Astrocyte (in vitro differentiated cells and primary cell): Measurements from ENCODE around the gene CYP4F8. TPM values are rescaled to one million over a fixed set of nuclear protein-coding genes. Genes with fewer than 3 reads are reported as not detected.
"Not testable (repeated sequence)": the region's sequence is repeated elsewhere in the genome, so short reads cannot be mapped to it uniquely, and the experiment has no call there.

ENCODE experiments used
- DNase-seq: peaks from one replicate; pipeline ENCODE4 v3.0.0-alpha.2; 2010; ENCODE audit warnings: low read depth
- FAIRE-seq: peaks from 2 replicates; lab custom pipeline; 2011; peaks lifted over from hg19 to GRCh38; lab: Jason Lieb, UNC
- H2AFZ ChIP-seq: 2 replicates; pipeline ENCODE4 v1.6.0; 2012; ENCODE audit warnings: low read depth, low read length, inconsistent platforms
- H3K27ac ChIP-seq: 2 replicates; pipeline ENCODE4 v1.5.1; 2011; ENCODE audit warnings: low read depth, low read length, inconsistent platforms
- H3K27me3 ChIP-seq: 2 replicates; pipeline ENCODE4 v1.6.0; 2011; ENCODE audit warnings: low read length, inconsistent platforms; ENCODE audit not compliant: insufficient read depth
- H3K36me3 ChIP-seq: 2 replicates; pipeline ENCODE4 v1.5.1; 2011; ENCODE audit warnings: low read length, inconsistent platforms; ENCODE audit not compliant: insufficient read depth
- H3K4me1 ChIP-seq: 2 replicates; pipeline ENCODE4 v1.5.1; 2011; ENCODE audit warnings: low read length, inconsistent platforms; ENCODE audit not compliant: insufficient read depth
- H3K4me2 ChIP-seq: 2 replicates; pipeline ENCODE4 v1.6.0; 2012; ENCODE audit warnings: low read length, inconsistent platforms
- H3K4me3 ChIP-seq: 2 replicates; pipeline ENCODE4 v1.5.1; 2011; ENCODE audit warnings: low read depth, mild to moderate bottlenecking, low read length, inconsistent platforms; ENCODE audit not compliant: insufficient read depth
- H3K79me2 ChIP-seq: 2 replicates; pipeline ENCODE4 v1.6.0; 2012; ENCODE audit warnings: mild to moderate bottlenecking, low read length, inconsistent platforms; ENCODE audit not compliant: insufficient read depth
- H3K9ac ChIP-seq: 2 replicates; pipeline ENCODE4 v1.6.0; 2012; ENCODE audit warnings: mild to moderate bottlenecking, low read length, inconsistent platforms
- H3K9me3 ChIP-seq: 2 replicates; pipeline ENCODE4 v1.5.1; 2012; ENCODE audit warnings: low read depth, mild to moderate bottlenecking, low read length, inconsistent platforms; ENCODE audit not compliant: insufficient read depth
- H4K20me1 ChIP-seq: 2 replicates; pipeline ENCODE4 v1.6.0; 2012; ENCODE audit warnings: low read length, inconsistent platforms; ENCODE audit not compliant: insufficient read depth
- H3K27ac Mint-ChIP-seq: one replicate; pipeline ENCODE4 v1.8.0; 2021; ENCODE audit warnings: mild to moderate bottlenecking, mixed read lengths; ENCODE audit not compliant: unreplicated experiment
- H3K27me3 Mint-ChIP-seq: one replicate; pipeline ENCODE4 v1.8.0; 2021; ENCODE audit warnings: low read depth, mixed read lengths; ENCODE audit not compliant: unreplicated experiment
- H3K36me3 Mint-ChIP-seq: one replicate; pipeline ENCODE4 v1.8.0; 2021; ENCODE audit warnings: low read depth, mixed read lengths; ENCODE audit not compliant: unreplicated experiment
- H3K4me1 Mint-ChIP-seq: one replicate; pipeline ENCODE4 v1.8.0; 2021; ENCODE audit warnings: low read depth, mixed read lengths; ENCODE audit not compliant: unreplicated experiment
- H3K4me3 Mint-ChIP-seq: one replicate; pipeline ENCODE4 v1.8.0; 2021; ENCODE audit warnings: mild to moderate bottlenecking, moderate library complexity, mixed read lengths; ENCODE audit not compliant: unreplicated experiment
- H3K9me3 Mint-ChIP-seq: one replicate; pipeline ENCODE4 v1.8.0; 2021; ENCODE audit warnings: mild to moderate bottlenecking, mixed read lengths; ENCODE audit not compliant: unreplicated experiment
- CTCF ChIP-seq: IDR thresholded peaks from 2 replicates; pipeline ENCODE4 v1.5.1; 2011; ENCODE audit warnings: low read depth, mild to moderate bottlenecking, inconsistent platforms, low read length, moderate library complexity; ENCODE audit not compliant: insufficient read depth
- EZH2 ChIP-seq: IDR thresholded peaks from 2 replicates; pipeline ENCODE4 v1.6.1; 2012; ENCODE audit warnings: mild to moderate bottlenecking, low read length, inconsistent platforms; ENCODE audit not compliant: insufficient read depth
- total RNA-seq: library from RNA; stranded (reverse); gene quantifications from 2 replicates; pipeline ENCODE4 v1.2.1, GENCODE V29; 2021

The CYP4F8 gene
- total RNA-seq, 1 donor from 2014 or later: not detected

GRCh38 chr19:15588265-15588664 is 26.8 kb upstream of the CYP4F8 start:
- Mint-ChIP-seq H3K36me3 (no peaks in the 10 kb centered on the region), H3K4me3 (no peak overlapping the region), H3K27ac (no peak overlapping the region), H3K9me3 (peaks cover 8% of the 10 kb centered on the region), H3K27me3 (no peaks in the 10 kb centered on the region), H3K4me1 (no peaks in the 10 kb centered on the region)
- H3K9ac ChIP-seq: no peak overlapping the region
- DNase-seq: no peak
- H4K20me1 ChIP-seq: no peaks in the 10 kb centered on the region
- peaks cover 3% of the 10 kb centered on the region for H3K9me3 ChIP-seq
- H3K4me2 ChIP-seq: no peak overlapping the region
- H3K4me1 ChIP-seq: no peaks in the 10 kb centered on the region
- no peak overlapping the region for H3K4me3 ChIP-seq
- no peak overlapping the region for H3K27ac ChIP-seq
- no peaks in the 10 kb centered on the region for H3K79me2 ChIP-seq
- no peaks in the 10 kb centered on the region for H3K36me3 ChIP-seq
- FAIRE-seq: no peak
- no peak for TF ChIP-seq CTCF
- no peak for TF ChIP-seq EZH2
- H3K27me3 ChIP-seq: no peaks in the 10 kb centered on the region
- no peak overlapping the region for H2AFZ ChIP-seq

- no peaks in the 10 kb centered on the region for H3K4me1 ChIP-seq
- H3K36me3 Mint-ChIP-seq: no peaks in the 10 kb centered on the region
- H4K20me1 ChIP-seq: no peaks in the 10 kb centered on the region
- TF ChIP-seq EZH2: no peak
- TF ChIP-seq CTCF: no peak
- H3K9ac ChIP-seq: no peak overlapping the region
- H3K27me3 Mint-ChIP-seq: no peaks in the 10 kb centered on the region
- no peak overlapping the region for H3K27ac ChIP-seq
- no peak overlapping the region for H2AFZ ChIP-seq
- no peaks in the 10 kb centered on the region for H3K79me2 ChIP-seq
- no peak overlapping the region for H3K4me3 Mint-ChIP-seq
- no peak overlapping the region for H3K4me3 ChIP-seq
- no peaks in the 10 kb centered on the region for H3K4me1 Mint-ChIP-seq
- no peak for DNase-seq
- FAIRE-seq: no peak
- H3K4me2 ChIP-seq: no peak overlapping the region
- no peak overlapping the region for H3K27ac Mint-ChIP-seq
- peaks cover 3% of the 10 kb centered on the region for H3K9me3 ChIP-seq
- H3K27me3 ChIP-seq: no peaks in the 10 kb centered on the region
- peaks cover 9% of the 10 kb centered on the region for H3K9me3 Mint-ChIP-seq
- H3K36me3 ChIP-seq: no peaks in the 10 kb centered on the region
Observed at GRCh38 chr19:15589760-15590451, 25.1 kb upstream of the CYP4F8 start.

GRCh38 chr19:15591796-15592195 is 23.2 kb upstream of the CYP4F8 start:
- Mint-ChIP-seq H3K4me1 (no peaks in the 10 kb centered on the region), H3K27me3 (no peaks in the 10 kb centered on the region), H3K4me3 (no peak overlapping the region), H3K9me3 (peaks cover 9% of the 10 kb centered on the region), H3K27ac (no peak overlapping the region), H3K36me3 (no peaks in the 10 kb centered on the region)
- Histone ChIP-seq H3K9ac (no peak overlapping the region), H3K9me3 (peaks cover 3% of the 10 kb centered on the region), H3K4me2 (no peak overlapping the region), H3K27ac (no peak overlapping the region), H3K79me2 (no peaks in the 10 kb centered on the region), H2AFZ (no peak overlapping the region), H4K20me1 (no peaks in the 10 kb centered on the region), H3K4me1 (no peaks in the 10 kb centered on the region), H3K36me3 (no peaks in the 10 kb centered on the region), H3K27me3 (no peaks in the 10 kb centered on the region), H3K4me3 (no peak overlapping the region)
- no peak for DNase-seq
- TF ChIP-seq EZH2 (no peak), CTCF (no peak)
- FAIRE-seq: no peak

- not testable (repeated sequence) for H3K27me3 Mint-ChIP-seq, H3K9me3 Mint-ChIP-seq, H3K9me3 ChIP-seq, H3K4me1 ChIP-seq, H4K20me1 ChIP-seq, FAIRE-seq, DNase-seq, H3K27ac Mint-ChIP-seq, H3K27me3 ChIP-seq, H3K36me3 ChIP-seq, H3K79me2 ChIP-seq, H3K4me1 Mint-ChIP-seq, H3K4me2 ChIP-seq, H3K9ac ChIP-seq, H2AFZ ChIP-seq, H3K36me3 Mint-ChIP-seq, H3K4me3 Mint-ChIP-seq, H3K4me3 ChIP-seq, H3K27ac ChIP-seq
Observed at GRCh38 chr19:15592506-15592905, 22.5 kb upstream of the CYP4F8 start.
